Uterus (tissue), 2 donors: ENCODE data around the gene SKI.

ENCODE experiments used
- CTCF ChIP-seq, 4 experiments: fragments of 200-600 bp in 2 of 4; fragments of 450-650 bp in 2 of 4; sonication (generic) in 2 of 4; IDR thresholded peaks; one replicate each; pipeline ENCODE4 v1.5.1; 2016 to 2019; ENCODE audit warnings: antibody characterized with exemption in 4 of 4, mild to moderate bottlenecking in 2 of 4, moderate library complexity in 1 of 4
- POLR2A ChIP-seq, 2 donors: fragments of 450-650 bp; IDR thresholded peaks; one replicate each; pipeline ENCODE4 v1.6.1; 2016; ENCODE audit warnings: antibody characterized with exemption in 2 of 2, mild to moderate bottlenecking in 1 of 2, moderate library complexity in 1 of 2

GRCh38 chr1:2189459-2190425, 38.4 kb upstream of the SKI start:
- peak in 1 of 4 experiments; percentile 16 for TF ChIP-seq CTCF (IDR thresholded peaks at IDR 0.05)
- TF ChIP-seq POLR2A (IDR thresholded peaks at IDR 0.05) = peak; percentile 73 to 84
